ENCODE results near the gene ADGRB2. TPM values are rescaled to one million over a fixed set of nuclear protein-coding genes. Genes with fewer than 3 reads are reported as not detected.

ADGRB2 gene
- polyA plus RNA-seq, 4 donors = 4.8 to 43.7 (median 11.6) TPM

DNA sequence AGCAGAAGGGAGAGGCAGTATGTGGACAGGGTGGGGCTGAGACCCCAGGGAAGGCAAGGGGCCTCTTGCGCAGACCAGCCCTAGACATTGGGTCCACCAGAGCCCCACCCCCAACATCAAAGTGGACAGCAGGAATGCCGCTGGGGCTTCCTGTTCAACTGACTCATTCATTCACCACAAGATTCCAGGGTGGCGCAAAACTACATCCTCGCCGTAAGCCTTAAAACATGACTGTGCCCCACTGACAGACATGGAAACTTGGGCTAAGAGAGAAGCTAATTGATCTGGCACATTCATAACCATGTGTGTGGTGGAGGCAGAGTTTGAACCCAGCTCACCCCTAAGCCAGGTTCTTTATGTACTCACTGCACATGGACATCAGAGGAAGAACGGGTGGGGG lies 74.3 kb downstream of the ADGRB2 start:
- peaks cover 0 to 87% (median 0%) of the 10 kb centered on the region in 3 donors for H3K36me3 ChIP-seq (ENCODE audit: control insufficient read depth in 3 of 3, insufficient read depth in 2 of 3, low read depth in 1 of 3, low read length in 3 of 3)
- H3K4me3 ChIP-seq (ENCODE audit: low read depth in 1 of 3, low read length in 3 of 3) = no peak overlapping the region
- 87 to 88% (median 88%) methylated on average over 6 of the region's 6 CpGs for WGBS, 3 donors
- DNase-seq = no peak
- H3K4me1 ChIP-seq (ENCODE audit: control insufficient read depth in 3 of 3, insufficient read depth in 2 of 3, low read depth in 1 of 3, low read length in 2 of 3) = peaks cover 0 to 15% (median 0%) of the 10 kb centered on the region in 3 donors
- H3K9me3 ChIP-seq (ENCODE audit: control insufficient read depth in 2 of 2, insufficient read depth in 1 of 2, low read depth in 1 of 2, low read length in 1 of 2) = no peaks in the 10 kb centered on the region
- no peak for FAIRE-seq
- no peak overlapping the region for H3K27ac ChIP-seq (ENCODE audit: low read depth in 1 of 3, low read length in 2 of 3)
- no peaks in the 10 kb centered on the region for H3K27me3 ChIP-seq (ENCODE audit: control insufficient read depth in 3 of 3, insufficient read depth in 3 of 3, low read length in 3 of 3)

DNA sequence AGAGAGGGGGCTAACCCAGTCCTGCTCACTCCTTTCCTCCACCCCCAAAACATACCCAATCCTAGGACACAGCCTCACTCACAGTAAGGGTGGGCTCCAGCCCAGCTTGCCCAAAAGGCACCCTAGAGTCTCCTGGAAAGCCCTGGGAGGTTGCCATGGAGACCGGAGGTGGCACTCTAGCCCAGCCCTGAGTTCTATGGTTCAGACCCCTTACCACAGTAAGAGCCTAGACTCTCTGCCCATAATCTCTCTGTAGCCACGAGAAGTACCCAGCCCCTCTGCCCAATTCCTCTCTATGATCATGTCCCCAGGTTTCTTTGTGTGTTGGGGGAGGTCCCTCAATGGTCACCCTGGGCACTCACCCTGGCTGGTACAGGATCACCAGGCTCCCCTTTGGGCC lies 74.8 kb downstream of the ADGRB2 start:
- H3K9me3 ChIP-seq (ENCODE audit: control insufficient read depth in 2 of 2, insufficient read depth in 1 of 2, low read depth in 1 of 2, low read length in 1 of 2) = no peaks in the 10 kb centered on the region

DNA sequence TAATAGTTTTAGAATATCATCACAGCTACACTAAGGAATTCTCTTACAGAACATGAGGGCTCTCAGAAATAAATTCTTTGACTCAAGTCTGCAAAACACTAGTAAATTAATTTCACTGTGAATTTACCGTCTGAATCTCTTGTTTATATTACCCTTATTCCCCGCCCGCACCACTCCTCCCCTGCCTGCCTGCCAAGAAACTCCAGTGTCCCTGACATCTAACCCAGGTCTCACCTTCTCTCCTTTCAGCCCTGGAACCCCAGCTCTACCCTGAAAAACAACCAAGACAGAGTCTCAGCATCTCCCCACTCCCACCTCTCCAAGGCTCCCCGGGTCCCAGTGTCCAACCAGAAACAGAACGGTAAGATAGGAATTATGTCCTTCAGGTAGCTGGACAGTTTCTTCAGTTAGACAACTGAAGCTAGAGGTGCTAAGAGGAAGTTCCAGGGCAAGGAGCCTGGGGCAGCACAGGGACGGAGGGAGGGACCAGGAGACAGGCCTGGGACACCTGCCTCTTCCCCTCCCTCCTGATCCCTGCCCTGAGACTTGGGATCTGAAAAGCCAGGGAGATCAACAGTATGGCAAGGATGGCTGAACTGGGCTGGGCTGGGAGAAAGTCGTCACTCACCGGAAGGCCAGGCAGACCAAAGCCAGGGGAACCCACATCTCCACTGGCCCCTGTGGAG lies 75.8 kb downstream of the ADGRB2 start:
- H3K9me3 ChIP-seq (ENCODE audit: control insufficient read depth in 2 of 2, insufficient read depth in 1 of 2, low read depth in 1 of 2, low read length in 1 of 2) = no peaks in the 10 kb centered on the region
- H3K4me3 ChIP-seq (ENCODE audit: low read depth in 1 of 3, low read length in 3 of 3) = no peak overlapping the region
- H3K27ac ChIP-seq (ENCODE audit: low read depth in 1 of 3, low read length in 2 of 3) = no peak overlapping the region
- H3K36me3 ChIP-seq (ENCODE audit: control insufficient read depth in 3 of 3, insufficient read depth in 2 of 3, low read depth in 1 of 3, low read length in 3 of 3) = peaks cover 0 to 86% (median 0%) of the 10 kb centered on the region in 3 donors
- no peaks in the 10 kb centered on the region for H3K27me3 ChIP-seq (ENCODE audit: control insufficient read depth in 3 of 3, insufficient read depth in 3 of 3, low read length in 3 of 3)
- FAIRE-seq (no peak), DNase-seq (peak in 1 of 2 donors; percentile 21)
- peaks cover 0 to 18% (median 0%) of the 10 kb centered on the region in 3 donors for H3K4me1 ChIP-seq (ENCODE audit: control insufficient read depth in 3 of 3, insufficient read depth in 2 of 3, low read depth in 1 of 3, low read length in 2 of 3)
- 10 to 50% (median 25%) methylated on average over 8 of the region's 8 CpGs for WGBS, 3 donors

More for the DNA sequence above, 74.8 kb downstream of the ADGRB2 start:
- DNase-seq (no peak), FAIRE-seq (no peak)
- Histone ChIP-seq H3K4me1 (ENCODE audit: control insufficient read depth in 3 of 3, insufficient read depth in 2 of 3, low read depth in 1 of 3, low read length in 2 of 3) (peaks cover 0 to 15% (median 0%) of the 10 kb centered on the region in 3 donors), H3K4me3 (ENCODE audit: low read depth in 1 of 3, low read length in 3 of 3) (no peak overlapping the region), H3K27ac (ENCODE audit: low read depth in 1 of 3, low read length in 2 of 3) (no peak overlapping the region), H3K27me3 (ENCODE audit: control insufficient read depth in 3 of 3, insufficient read depth in 3 of 3, low read length in 3 of 3) (no peaks in the 10 kb centered on the region), H3K36me3 (ENCODE audit: control insufficient read depth in 3 of 3, insufficient read depth in 2 of 3, low read depth in 1 of 3, low read length in 3 of 3) (peaks cover 0 to 86% (median 0%) of the 10 kb centered on the region in 3 donors)
- WGBS, 3 donors = 55 to 85% (median 71%) methylated on average over 2 of the region's 2 CpGs

DNA sequence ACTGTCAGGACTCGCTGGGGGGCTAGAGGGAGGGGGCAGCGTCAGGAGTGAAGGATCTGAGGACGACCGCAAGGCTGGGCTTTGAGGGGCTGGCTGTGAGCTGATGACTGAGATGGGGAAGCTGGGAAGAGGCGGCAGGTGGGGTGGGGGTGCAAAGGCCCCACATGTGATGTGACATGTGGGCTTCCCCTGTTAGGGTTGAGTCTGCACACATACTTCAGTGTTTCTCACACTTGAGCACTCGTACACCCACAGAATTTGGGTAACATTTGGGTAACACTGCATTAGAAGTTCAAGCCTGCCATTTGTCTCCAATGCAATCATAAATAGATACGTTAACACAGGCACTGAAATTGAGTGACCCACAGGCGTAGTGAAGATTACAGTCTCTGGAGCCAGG lies 76.5 kb downstream of the ADGRB2 start:
- WGBS, 3 donors = 77 to 84% (median 78%) methylated on average over 8 of the region's 8 CpGs
- FAIRE-seq (no peak), DNase-seq (no peak)
- Histone ChIP-seq H3K9me3 (ENCODE audit: control insufficient read depth in 2 of 2, insufficient read depth in 1 of 2, low read depth in 1 of 2, low read length in 1 of 2) (no peaks in the 10 kb centered on the region), H3K27me3 (ENCODE audit: control insufficient read depth in 3 of 3, insufficient read depth in 3 of 3, low read length in 3 of 3) (no peaks in the 10 kb centered on the region), H3K4me1 (ENCODE audit: control insufficient read depth in 3 of 3, insufficient read depth in 2 of 3, low read depth in 1 of 3, low read length in 2 of 3) (peaks cover 0 to 24% (median 0%) of the 10 kb centered on the region in 3 donors), H3K4me3 (ENCODE audit: low read depth in 1 of 3, low read length in 3 of 3) (no peak overlapping the region), H3K36me3 (ENCODE audit: control insufficient read depth in 3 of 3, insufficient read depth in 2 of 3, low read depth in 1 of 3, low read length in 3 of 3) (peaks cover 0 to 86% (median 0%) of the 10 kb centered on the region in 3 donors), H3K27ac (ENCODE audit: low read depth in 1 of 3, low read length in 2 of 3) (no peak overlapping the region)

- Histone ChIP-seq H3K36me3 (ENCODE audit: control insufficient read depth in 3 of 3, insufficient read depth in 2 of 3, low read depth in 1 of 3, low read length in 3 of 3) (peaks cover 0 to 82% (median 0%) of the 10 kb centered on the region in 3 donors), H3K9me3 (ENCODE audit: control insufficient read depth in 2 of 2, insufficient read depth in 1 of 2, low read depth in 1 of 2, low read length in 1 of 2) (no peaks in the 10 kb centered on the region), H3K4me1 (ENCODE audit: control insufficient read depth in 3 of 3, insufficient read depth in 2 of 3, low read depth in 1 of 3, low read length in 2 of 3) (peaks cover 0 to 24% (median 0%) of the 10 kb centered on the region in 3 donors), H3K4me3 (ENCODE audit: low read depth in 1 of 3, low read length in 3 of 3) (no peak overlapping the region), H3K27me3 (ENCODE audit: control insufficient read depth in 3 of 3, insufficient read depth in 3 of 3, low read length in 3 of 3) (peaks cover 0 to 4% (median 0%) of the 10 kb centered on the region in 3 donors), H3K27ac (ENCODE audit: low read depth in 1 of 3, low read length in 2 of 3) (peak overlapping the region in 1 of 3 donors; percentile 55)
- DNase-seq (peak in 1 of 2 donors; percentile 55), FAIRE-seq (no peak)
- 79 to 84% (median 83%) methylated on average over 8 of the region's 8 CpGs for WGBS, 3 donors
Observed at GRCh38 chr1:31685795-31686194, 78.3 kb downstream of the ADGRB2 start.

- Histone ChIP-seq H3K4me3 (ENCODE audit: low read depth in 1 of 3, low read length in 3 of 3) (no peak overlapping the region), H3K27ac (ENCODE audit: low read depth in 1 of 3, low read length in 2 of 3) (no peak overlapping the region), H3K4me1 (ENCODE audit: control insufficient read depth in 3 of 3, insufficient read depth in 2 of 3, low read depth in 1 of 3, low read length in 2 of 3) (peaks cover 0 to 24% (median 0%) of the 10 kb centered on the region in 3 donors), H3K27me3 (ENCODE audit: control insufficient read depth in 3 of 3, insufficient read depth in 3 of 3, low read length in 3 of 3) (peaks cover 0 to 4% (median 0%) of the 10 kb centered on the region in 3 donors), H3K9me3 (ENCODE audit: control insufficient read depth in 2 of 2, insufficient read depth in 1 of 2, low read depth in 1 of 2, low read length in 1 of 2) (no peaks in the 10 kb centered on the region), H3K36me3 (ENCODE audit: control insufficient read depth in 3 of 3, insufficient read depth in 2 of 3, low read depth in 1 of 3, low read length in 3 of 3) (peaks cover 0 to 81% (median 0%) of the 10 kb centered on the region in 3 donors)
- WGBS, 3 donors = 46 to 67% (median 58%) methylated on average over 11 of the region's 11 CpGs
- peak in 1 of 2 donors; percentile 31 for DNase-seq
- no peak for FAIRE-seq
Observed at GRCh38 chr1:31683997-31684396, 80.1 kb downstream of the ADGRB2 start.

GRCh38 chr1:31681415-31681814 lies 82.7 kb downstream of the ADGRB2 start:
- FAIRE-seq (no peak), DNase-seq (no peak)
- WGBS, 3 donors = 72 to 76% (median 73%) methylated on average over 9 of the region's 9 CpGs
- Histone ChIP-seq H3K27ac (ENCODE audit: low read depth in 1 of 3, low read length in 2 of 3) (no peak overlapping the region), H3K27me3 (ENCODE audit: control insufficient read depth in 3 of 3, insufficient read depth in 3 of 3, low read length in 3 of 3) (peaks cover 0 to 4% (median 0%) of the 10 kb centered on the region in 3 donors), H3K4me1 (ENCODE audit: control insufficient read depth in 3 of 3, insufficient read depth in 2 of 3, low read depth in 1 of 3, low read length in 2 of 3) (peaks cover 0 to 24% (median 0%) of the 10 kb centered on the region in 3 donors), H3K36me3 (ENCODE audit: control insufficient read depth in 3 of 3, insufficient read depth in 2 of 3, low read depth in 1 of 3, low read length in 3 of 3) (peaks cover 0 to 77% (median 0%) of the 10 kb centered on the region in 3 donors), H3K9me3 (ENCODE audit: control insufficient read depth in 2 of 2, insufficient read depth in 1 of 2, low read depth in 1 of 2, low read length in 1 of 2) (no peaks in the 10 kb centered on the region), H3K4me3 (ENCODE audit: low read depth in 1 of 3, low read length in 3 of 3) (no peak overlapping the region)

DNA sequence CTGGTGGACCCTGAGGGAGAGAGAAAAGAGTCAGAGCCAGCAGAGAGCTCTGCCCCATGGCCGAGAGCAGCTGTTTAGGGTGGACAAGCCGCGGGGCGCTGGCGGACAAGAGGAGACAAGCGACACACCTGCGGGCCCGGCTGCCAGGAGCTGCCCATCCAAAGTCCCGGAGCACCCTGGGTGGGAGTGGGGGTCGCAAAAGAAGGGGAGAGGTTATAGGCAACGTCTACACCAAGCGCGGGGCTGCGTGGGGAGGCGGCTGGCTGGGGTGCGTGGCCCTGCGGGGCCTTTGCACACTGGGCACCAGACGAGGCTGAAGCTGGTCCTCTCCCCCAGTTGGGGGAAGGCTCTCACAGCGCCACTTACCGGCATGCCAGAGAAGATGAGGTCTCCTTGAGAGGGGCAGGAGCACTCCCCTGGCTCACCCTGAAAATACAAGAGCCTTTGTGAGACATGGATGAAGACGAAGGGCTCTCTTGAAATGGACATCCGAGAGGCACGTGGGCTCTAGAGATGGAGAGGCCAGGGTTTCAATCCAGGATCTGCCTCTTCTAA lies 84.4 kb downstream of the ADGRB2 start:
- DNase-seq (no peak), FAIRE-seq (no peak)
- H3K9me3 ChIP-seq (ENCODE audit: control insufficient read depth in 2 of 2, insufficient read depth in 1 of 2, low read depth in 1 of 2, low read length in 1 of 2) = no peaks in the 10 kb centered on the region
- H3K27ac ChIP-seq (ENCODE audit: low read depth in 1 of 3, low read length in 2 of 3) = no peak overlapping the region
- peaks cover 0 to 11% (median 0%) of the 10 kb centered on the region in 3 donors for H3K4me1 ChIP-seq (ENCODE audit: control insufficient read depth in 3 of 3, insufficient read depth in 2 of 3, low read depth in 1 of 3, low read length in 2 of 3)
- no peak overlapping the region for H3K4me3 ChIP-seq (ENCODE audit: low read depth in 1 of 3, low read length in 3 of 3)
- H3K36me3 ChIP-seq (ENCODE audit: control insufficient read depth in 3 of 3, insufficient read depth in 2 of 3, low read depth in 1 of 3, low read length in 3 of 3) = peaks cover 0 to 71% (median 0%) of the 10 kb centered on the region in 3 donors
- H3K27me3 ChIP-seq (ENCODE audit: control insufficient read depth in 3 of 3, insufficient read depth in 3 of 3, low read length in 3 of 3) = peaks cover 0 to 4% (median 0%) of the 10 kb centered on the region in 3 donors
- WGBS, 3 donors = 79 to 86% (median 81%) methylated on average over 20 to 23 of the region's 23 CpGs

Data from small intestine (tissue), 7 donors.